Right atrium auricular region (tissue), 2 donors: ENCODE measurements around the gene RDH5. TPM values are rescaled to one million over a fixed set of nuclear protein-coding genes. Genes with fewer than 3 reads are reported as not detected.

Source experiments
- DNase-seq: peaks from one replicate; pipeline ENCODE4 v3.0.0-alpha.2; 2019; ENCODE audit warnings: low spot score
- H3K27ac ChIP-seq, 2 donors: fragments of 200-600 bp; sonication (generic); 1 replicate in 1 of 2; 2 replicates in 1 of 2; pipeline ENCODE4 v1.5.1; 2016 to 2019
- H3K27me3 ChIP-seq, 2 donors: fragments of 200-600 bp; sonication (generic); one replicate each; pipeline versions ENCODE4 v1.5.1 to v1.6.0; 2017 to 2019
- H3K36me3 ChIP-seq: fragments of 200-600 bp; sonication (generic); one replicate; pipeline ENCODE4 v1.5.1; 2016
- H3K4me1 ChIP-seq, 2 donors: fragments of 200-600 bp; sonication (generic); one replicate each; pipeline versions ENCODE4 v1.5.1 to v1.6.0; 2017 to 2019
- H3K4me3 ChIP-seq, 2 donors: fragments of 200-600 bp; sonication (generic); 1 replicate in 1 of 2; 2 replicates in 1 of 2; pipeline ENCODE4 v1.5.1; 2017 to 2019; ENCODE audit warnings: mild to moderate bottlenecking in 1 of 2, moderate library complexity in 1 of 2
- H3K9me3 ChIP-seq, 2 donors: fragments of 200-600 bp; sonication (generic); one replicate each; pipeline ENCODE4 v1.5.1; 2019
- CTCF ChIP-seq, 2 donors: fragments of 200-600 bp; sonication (generic); IDR thresholded peaks; one replicate each; pipeline ENCODE4 v1.5.1; 2019; ENCODE audit warnings: antibody characterized with exemption in 2 of 2
- total RNA-seq, 2 donors: library from RNA; depleted of rRNA; stranded (reverse); fragments of >200 nt; gene quantifications; one replicate each; pipeline ENCODE4 v1.1.0, GENCODE V29; 2016

RDH5 gene
- total RNA-seq, 2 donors from 2014 or later = 13.0 to 22.4 TPM

GRCh38 chr12:55704824-55705718 lies 15.1 kb upstream of the RDH5 start:
- peaks cover 0 to 77% of the 10 kb centered on the region in 2 donors for H3K4me1 ChIP-seq

GRCh38 chr12:55705782-55706402 lies 14.3 kb upstream of the RDH5 start:
- Histone ChIP-seq H3K4me1 (peaks cover 0 to 68% of the 10 kb centered on the region in 2 donors), H3K4me3 (peak overlapping the region; percentile 75 to 81), H3K27ac (peak overlapping the region; percentile 86 to 91), H3K9me3 (no peaks in the 10 kb centered on the region), H3K27me3 (no peaks in the 10 kb centered on the region), H3K36me3 (peaks cover 12% of the 10 kb centered on the region)
- TF ChIP-seq CTCF (IDR thresholded peaks at IDR 0.05) = peak; percentile 50 to 67
- no peak for DNase-seq

More at GRCh38 chr12:55704824-55705718, 15.1 kb upstream of the RDH5 start:
- Histone ChIP-seq H3K4me3 (peak overlapping the region; percentile 75 to 81), H3K36me3 (peaks cover 17% of the 10 kb centered on the region), H3K9me3 (no peaks in the 10 kb centered on the region), H3K27ac (peak overlapping the region; percentile 86 to 91), H3K27me3 (no peaks in the 10 kb centered on the region)
- no peak for DNase-seq
- no peak for TF ChIP-seq CTCF (IDR thresholded peaks at IDR 0.05)

GRCh38 chr12:55706568-55707218 lies 13.5 kb upstream of the RDH5 start:
- H3K4me3 ChIP-seq = peak overlapping the region; percentile 75 to 81
- no peak for TF ChIP-seq CTCF (IDR thresholded peaks at IDR 0.05)
- peak overlapping the region; percentile 86 to 91 for H3K27ac ChIP-seq
- H3K9me3 ChIP-seq = no peaks in the 10 kb centered on the region
- no peaks in the 10 kb centered on the region for H3K27me3 ChIP-seq
- H3K4me1 ChIP-seq = peaks cover 0 to 60% of the 10 kb centered on the region in 2 donors
- DNase-seq = no peak
- H3K36me3 ChIP-seq = peaks cover 7% of the 10 kb centered on the region

GRCh38 chr12:55707219-55707671 lies 12.9 kb upstream of the RDH5 start:
- H3K27me3 ChIP-seq = no peaks in the 10 kb centered on the region
- peaks cover 4% of the 10 kb centered on the region for H3K36me3 ChIP-seq
- peak overlapping the region; percentile 75 to 81 for H3K4me3 ChIP-seq
- H3K4me1 ChIP-seq = peaks cover 0 to 57% of the 10 kb centered on the region in 2 donors
- H3K9me3 ChIP-seq = no peaks in the 10 kb centered on the region
- peak overlapping the region; percentile 86 to 91 for H3K27ac ChIP-seq
- TF ChIP-seq CTCF (IDR thresholded peaks at IDR 0.05) = no peak
- DNase-seq = no peak

- Histone ChIP-seq H3K4me3 (peak within 1 kb of the TSS; percentile 75 to 81), H3K27me3 (no peaks in the 10 kb centered on the region), H3K27ac (peak within 1 kb of the TSS; percentile 86 to 91), H3K9me3 (no peaks in the 10 kb centered on the region), H3K36me3 (no peaks in the 10 kb centered on the region), H3K4me1 (peaks cover 0 to 54% of the 10 kb centered on the region in 2 donors)
- DNase-seq = no peak
- TF ChIP-seq CTCF (IDR thresholded peaks at IDR 0.05) = peak in 1 of 2 donors; percentile 13
Measured at GRCh38 chr12:55707841-55708694, 12.1 kb upstream of the RDH5 start, which contains the start of gene ITGA7. Gene ITGA7, minus strand, starts transcription at chr12:55707904. Its CDS starts 222 bp downstream, at chr12:55707682.
